ENCODE results near the gene SORBS1.
A peak's percentile ranks its signal among the peaks of the same experiment; 100 is the strongest.
"Not testable (repeated sequence)": the region's sequence is repeated elsewhere in the genome, so short reads cannot be mapped to it uniquely, and the experiment has no call there.

SORBS1 gene

GRCh38 chr10:95482501-95483233 lies 78.5 kb downstream of the SORBS1 start:
- DNase-seq (ENCODE audit: low spot score), result no peak

GRCh38 chr10:95480901-95481491 lies 80.2 kb downstream of the SORBS1 start:
- DNase-seq (ENCODE audit: low spot score), result no peak

- peak; percentile 52 for DNase-seq (ENCODE audit: low spot score)
These were observed 80.9 kb downstream of the SORBS1 start for GRCh38 chr10:95480102-95480900.

- DNase-seq (ENCODE audit: low spot score), result peak; percentile 30
These were observed 82.2 kb downstream of the SORBS1 start for GRCh38 chr10:95478935-95479334.

DNA sequence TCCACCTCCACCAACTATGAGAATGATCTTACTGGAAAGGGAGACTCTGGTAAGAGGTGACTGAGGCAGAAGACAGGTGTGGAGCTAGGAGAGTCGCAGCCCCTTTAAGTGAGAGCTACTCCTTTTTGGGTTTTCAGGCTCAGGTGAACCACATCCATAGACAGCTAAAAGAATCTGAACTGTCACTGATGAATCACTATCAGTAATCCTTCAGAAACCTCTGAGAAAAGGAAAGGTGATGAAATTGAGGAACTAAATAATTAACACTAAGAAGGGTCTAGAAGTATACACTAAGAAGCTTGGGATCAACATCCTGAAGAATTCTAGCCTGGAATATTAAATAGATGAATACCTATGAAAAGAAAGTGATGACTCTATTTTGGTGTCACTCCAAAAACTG lies 83.0 kb downstream of the SORBS1 start:
- no peak for DNase-seq (ENCODE audit: low spot score)

GRCh38 chr10:95477175-95477520 lies 84.0 kb downstream of the SORBS1 start:
- DNase-seq (ENCODE audit: low spot score), result no peak

DNA sequence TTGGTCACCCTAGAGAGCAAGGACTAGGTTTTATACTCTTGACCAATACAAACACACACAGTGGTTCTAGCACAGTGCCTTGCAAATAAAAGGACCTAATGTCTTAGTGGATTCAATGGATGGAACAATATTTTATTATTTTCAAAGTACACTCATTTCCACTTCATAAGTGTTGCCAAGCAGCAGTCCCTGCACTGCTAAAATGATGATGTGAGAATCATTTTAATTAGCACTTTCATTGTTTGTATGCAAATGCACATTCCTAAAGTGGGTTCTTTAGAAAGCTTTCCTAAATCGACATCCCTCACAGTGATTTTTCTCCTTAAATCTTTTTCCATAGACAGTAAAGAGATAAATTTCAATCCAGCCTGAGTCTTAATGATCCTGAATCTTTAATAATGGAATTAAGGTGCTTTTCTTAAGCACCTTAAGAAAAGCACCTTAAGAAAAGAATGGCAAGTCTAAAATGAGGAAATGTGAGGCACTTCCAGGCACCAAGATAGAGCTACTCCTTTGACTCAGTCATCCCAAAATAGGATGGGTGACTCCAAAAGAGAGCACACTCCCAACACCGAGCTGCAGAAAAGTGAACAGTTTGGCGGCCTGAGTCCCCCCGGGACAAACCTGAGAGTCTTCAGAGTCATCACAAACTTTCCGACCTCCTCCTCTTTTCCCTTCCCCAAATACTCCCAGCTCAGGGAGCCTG lies 84.5 kb downstream of the SORBS1 start:
- no peak for DNase-seq (ENCODE audit: low spot score)

DNA sequence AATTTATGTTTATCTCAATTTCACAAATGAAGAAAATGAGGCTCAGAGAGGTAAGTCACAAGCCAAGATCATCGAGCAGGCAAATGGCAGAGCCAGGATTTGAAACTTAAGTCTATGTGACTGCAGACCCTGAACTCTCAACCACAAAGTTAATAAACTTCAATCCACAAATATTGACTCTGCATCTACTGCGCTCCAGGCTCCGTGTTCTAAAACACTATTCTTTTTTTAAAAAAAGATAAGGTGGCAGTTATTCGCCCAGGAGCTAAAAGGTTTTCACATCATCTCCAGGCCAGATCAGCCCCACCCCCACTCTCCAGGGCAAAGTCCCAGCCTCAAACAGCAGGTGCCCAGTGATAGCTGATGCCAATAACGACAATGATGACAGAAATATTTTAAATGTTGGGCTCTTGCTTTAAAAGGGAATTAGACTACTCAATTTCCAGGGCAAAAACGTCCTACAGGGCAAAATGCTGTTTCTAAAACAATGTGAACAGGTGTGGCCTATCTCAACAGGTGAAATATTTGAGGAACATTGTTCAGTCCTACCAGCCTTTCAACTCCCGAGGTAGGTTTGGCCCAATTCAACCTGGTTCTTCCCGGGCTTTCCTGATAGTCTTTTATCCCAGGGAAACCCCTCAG lies 85.2 kb downstream of the SORBS1 start:
- DNase-seq (ENCODE audit: low spot score), result no peak

- DNase-seq (ENCODE audit: low spot score), result no peak
These were observed 86.2 kb downstream of the SORBS1 start for GRCh38 chr10:95475003-95475383.

DNA sequence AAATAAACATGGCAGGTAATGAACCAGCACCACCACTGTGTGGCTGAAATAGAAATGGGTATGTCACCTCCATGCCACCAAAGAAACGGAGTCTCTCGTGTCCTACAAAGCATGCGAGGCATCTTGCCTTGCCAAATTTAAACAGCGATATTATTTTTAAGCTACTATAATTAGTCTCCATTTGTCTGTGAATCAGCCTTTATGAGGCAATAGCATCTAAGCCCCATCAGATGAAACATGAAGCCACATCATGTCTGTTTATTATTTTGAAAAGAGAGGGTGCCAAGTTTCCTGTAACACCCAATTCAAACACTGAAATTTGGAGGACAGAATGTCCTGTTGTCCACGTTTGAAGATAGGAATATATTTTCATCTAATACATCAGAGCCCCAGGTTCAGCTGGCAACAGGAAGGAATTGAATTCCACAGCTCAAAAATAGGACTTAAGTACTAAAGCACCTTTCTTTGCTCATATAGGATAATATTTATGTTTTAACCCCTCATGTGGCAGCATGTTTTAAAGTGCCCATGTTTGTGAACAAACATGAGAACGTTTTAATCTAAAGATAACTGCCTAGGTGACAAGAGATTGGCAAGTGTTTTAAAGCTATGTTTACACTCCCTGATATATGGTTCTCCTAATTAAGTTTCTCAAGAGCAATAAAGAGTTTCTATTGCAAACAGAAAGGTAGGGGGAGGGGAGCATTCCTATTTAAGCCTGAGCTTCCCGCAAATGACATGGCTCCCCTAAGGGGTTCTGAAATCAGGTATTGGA lies 86.8 kb downstream of the SORBS1 start:
- DNase-seq (ENCODE audit: low spot score), result peak; percentile 66

DNA sequence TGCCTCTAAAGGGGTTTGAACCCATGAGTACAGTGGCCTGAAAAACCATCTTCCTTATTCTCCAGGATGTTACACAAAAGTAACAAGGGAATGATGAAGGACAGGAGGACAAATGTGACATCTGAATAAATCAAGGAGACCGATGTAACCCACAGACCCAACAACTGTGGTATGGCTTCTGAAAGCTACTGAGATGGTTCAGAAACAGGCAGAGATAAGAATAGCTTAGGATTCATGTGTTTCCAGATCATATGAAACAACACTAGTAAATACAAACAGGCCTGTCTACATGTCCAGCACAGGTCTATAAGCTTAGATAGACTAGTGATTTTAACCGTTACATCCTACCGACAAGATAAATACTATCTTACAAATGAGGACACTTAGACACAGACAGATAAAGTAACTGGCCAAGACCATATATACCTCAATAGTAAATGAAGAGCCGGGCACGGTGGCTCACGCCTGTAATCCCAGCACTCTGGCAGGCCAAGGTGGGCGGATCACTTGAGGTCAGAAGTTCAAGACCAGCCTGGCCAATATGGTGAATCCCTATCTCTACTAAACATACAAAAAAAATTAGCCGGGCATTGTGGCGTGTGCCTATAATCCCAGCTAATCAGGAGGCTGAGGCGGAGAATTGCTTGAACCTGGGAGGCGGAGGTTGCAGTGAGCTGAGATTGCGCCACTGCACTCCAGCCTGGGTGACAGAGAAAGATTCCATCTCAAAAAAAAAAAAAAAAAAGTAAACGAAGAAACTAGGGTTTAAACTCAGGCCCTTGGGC lies 88.7 kb downstream of the SORBS1 start:
- DNase-seq (ENCODE audit: low spot score), result no peak

- no peak for DNase-seq (ENCODE audit: low spot score)
These were observed 91.5 kb downstream of the SORBS1 start for GRCh38 chr10:95469676-95470075.

DNA sequence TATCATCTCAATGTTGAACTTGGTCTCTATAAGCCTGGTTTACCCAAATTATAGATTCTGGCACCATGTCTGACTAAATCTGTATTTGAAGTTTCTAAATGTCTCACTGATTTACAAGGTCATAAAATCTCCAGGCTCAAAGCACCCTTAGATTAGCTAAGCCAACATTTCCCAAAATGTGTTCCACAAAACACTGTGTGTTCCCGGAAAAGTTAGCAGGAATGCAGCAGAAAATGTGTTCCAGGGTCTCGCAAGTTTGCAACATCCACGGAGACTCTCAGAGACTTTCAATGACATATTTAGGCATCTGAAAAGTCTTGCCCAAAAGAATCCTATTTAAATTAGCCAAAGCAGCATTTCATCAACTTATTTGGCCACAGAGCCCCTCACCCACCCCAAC lies 91.9 kb downstream of the SORBS1 start:
- no peak for DNase-seq (ENCODE audit: low spot score)

DNA sequence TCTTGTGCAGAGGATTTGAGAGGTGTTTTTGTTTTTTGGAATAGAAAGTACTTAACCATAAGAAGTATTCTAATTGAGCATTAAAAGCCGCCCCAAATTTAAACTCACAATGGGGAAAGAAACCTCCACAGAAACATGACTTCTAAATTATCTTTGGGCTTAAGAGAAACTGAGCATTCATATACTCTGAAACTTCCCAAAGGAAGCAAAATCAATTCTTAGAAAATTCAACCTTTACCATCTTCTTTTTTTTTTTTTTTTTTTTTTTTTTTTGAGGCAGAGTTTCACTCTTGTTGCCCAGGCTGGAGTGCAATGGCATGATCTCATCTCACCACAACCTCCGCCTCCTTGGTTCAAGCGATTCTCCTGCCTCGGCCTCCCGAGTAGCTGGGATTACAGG lies 93.5 kb downstream of the SORBS1 start:
- not testable (repeated sequence) for DNase-seq (ENCODE audit: low spot score)

- DNase-seq (ENCODE audit: low spot score), result peak; percentile 52
These were observed 94.0 kb downstream of the SORBS1 start for GRCh38 chr10:95467162-95467599.

- DNase-seq (ENCODE audit: low spot score), result no peak
These were observed 94.7 kb downstream of the SORBS1 start for GRCh38 chr10:95466436-95466835.

DNA sequence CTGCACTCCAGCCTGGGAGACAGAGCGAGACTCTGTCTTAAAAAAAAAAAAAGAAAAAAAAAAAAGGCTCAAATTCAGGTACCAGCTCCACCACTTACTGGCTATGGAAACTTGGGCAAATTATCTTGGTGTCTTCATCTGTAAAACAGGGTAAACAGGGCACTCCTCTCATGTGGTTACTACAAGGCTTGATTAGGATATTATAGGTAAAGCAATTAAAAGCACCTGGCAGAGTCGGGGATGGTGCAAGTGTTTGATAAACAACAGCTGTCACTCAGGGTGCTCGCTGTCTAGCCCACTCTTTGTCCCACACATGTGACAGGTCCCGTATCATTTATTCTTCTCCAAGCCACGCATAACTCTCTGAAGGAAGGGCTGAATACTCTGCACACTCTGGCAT lies 96.9 kb downstream of the SORBS1 start:
- DNase-seq (ENCODE audit: low spot score), result no peak

DNA sequence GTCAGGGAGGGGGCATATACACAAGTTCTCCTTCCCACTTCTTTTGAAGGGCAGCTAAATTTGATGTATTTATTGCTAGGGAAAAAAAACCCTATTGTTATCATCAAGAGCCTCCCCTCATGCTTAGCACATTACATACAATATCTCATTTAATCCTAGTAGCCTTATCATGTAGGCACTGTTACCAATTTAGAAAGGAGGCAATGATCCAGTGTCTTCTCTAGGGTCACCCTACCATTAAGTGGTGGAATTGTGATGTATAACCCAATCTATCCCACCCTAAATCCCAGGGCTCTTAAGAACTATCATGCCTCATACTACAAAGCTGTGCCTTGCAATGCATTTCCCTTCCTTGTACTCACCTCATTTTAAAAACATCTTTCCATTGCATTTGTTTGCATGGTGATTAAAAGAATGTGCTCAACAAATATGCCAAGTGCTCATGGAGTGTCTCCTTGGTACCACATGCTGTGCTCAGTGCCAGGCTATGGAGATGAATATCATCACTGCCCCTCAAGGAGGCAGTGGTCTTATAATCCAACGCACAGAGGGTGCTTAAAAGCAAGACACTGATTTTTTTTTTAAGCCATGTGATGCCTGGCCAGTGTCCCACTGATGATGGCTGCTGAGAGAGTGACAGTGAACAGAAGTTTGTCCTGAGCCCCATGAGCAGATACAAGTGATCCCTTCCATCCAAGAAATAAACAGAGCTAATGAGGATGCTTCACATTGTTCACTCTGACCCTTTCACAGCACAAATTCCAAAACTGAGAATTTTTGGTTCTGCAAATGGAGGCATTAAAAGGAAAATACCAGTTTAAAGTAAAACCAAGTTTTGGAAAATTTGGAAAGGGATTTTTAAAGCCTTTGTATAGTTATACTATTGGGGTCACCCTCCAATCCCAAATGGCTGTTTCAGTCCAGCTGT lies 98.2 kb downstream of the SORBS1 start:
- DNase-seq (ENCODE audit: low spot score), result no peak

DNA sequence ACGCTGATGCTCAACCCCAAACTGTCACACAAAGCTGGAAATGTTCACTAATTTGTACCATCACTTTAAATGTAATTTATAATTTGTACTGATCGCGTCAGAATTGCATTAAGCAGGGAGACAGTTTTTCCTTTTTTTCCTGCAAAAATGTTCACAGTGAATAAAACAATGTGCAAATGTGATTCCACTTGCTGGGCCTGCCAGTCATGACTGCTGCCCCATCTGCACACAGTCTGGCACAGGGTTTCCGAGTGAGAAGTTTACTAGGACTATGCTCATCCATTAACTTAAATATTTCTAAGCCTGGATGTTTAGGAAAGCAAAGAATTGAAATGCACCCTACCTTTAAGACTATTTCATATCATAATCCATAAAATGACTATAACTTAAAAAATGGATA lies 99.6 kb downstream of the SORBS1 start:
- DNase-seq (ENCODE audit: low spot score), result no peak
